Ishikawa (cell line): Measurements from ENCODE around the gene PAK5.

Source experiments
- CEBPB ChIP-seq: IDR thresholded peaks from 2 replicates; pipeline ENCODE4 v1.6.1; 2012
- EP300 ChIP-seq: IDR thresholded peaks from 2 replicates; pipeline ENCODE4 v1.6.1; 2012; ENCODE audit warnings: borderline replicate concordance
- NFIC ChIP-seq: IDR thresholded peaks from 2 replicates; pipeline ENCODE4 v1.6.1; 2012
- RAD21 ChIP-seq: IDR thresholded peaks from 2 replicates; pipeline ENCODE4 v1.6.1; 2012; ENCODE audit warnings: low read depth

DNA sequence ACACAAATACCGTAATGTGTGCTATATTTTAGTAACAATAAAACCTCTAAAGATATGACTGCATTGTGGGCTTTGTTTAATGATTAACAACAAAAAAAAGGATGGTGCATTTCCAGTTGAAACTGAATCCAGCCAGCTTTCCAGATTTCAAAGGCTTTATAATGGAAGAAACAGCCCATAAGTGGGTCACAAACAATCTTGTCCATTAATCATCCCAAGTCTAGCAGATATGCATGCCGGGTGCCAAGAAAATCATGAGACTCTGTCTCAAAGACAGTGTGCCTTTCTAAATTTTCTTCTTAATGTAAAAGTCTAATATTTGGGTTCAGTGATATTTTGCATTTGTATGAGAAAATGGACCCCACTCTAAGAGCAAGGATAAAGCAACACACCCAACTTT, 345.1 kb downstream of the PAK5 start:
- TF ChIP-seq CEBPB (no peak), RAD21 (no peak), EP300 (no peak), NFIC (no peak)
